CD4-positive, alpha-beta T cell treated with Interleukin-12 subunit alpha and Interleukin-12 subunit beta, for 1 hour (primary cell): Measurements from ENCODE around the gene NATD1.
"Not testable (repeated sequence)": the region's sequence is repeated elsewhere in the genome, so short reads cannot be mapped to it uniquely, and the experiment has no call there.

Experiments used
- DNase-seq: peaks from one replicate; pipeline ENCODE4 v3.0.0-alpha.2; 2020

NATD1 gene

GRCh38 chr17:21214015-21214776 is 39.0 kb downstream of the NATD1 start, which contains the start of gene TMEM11:
Gene TMEM11 (minus strand): TSS chr17:21214161. CDS start chr17:21214152, 9 bp downstream.
- DNase-seq: peak; percentile 96

DNA sequence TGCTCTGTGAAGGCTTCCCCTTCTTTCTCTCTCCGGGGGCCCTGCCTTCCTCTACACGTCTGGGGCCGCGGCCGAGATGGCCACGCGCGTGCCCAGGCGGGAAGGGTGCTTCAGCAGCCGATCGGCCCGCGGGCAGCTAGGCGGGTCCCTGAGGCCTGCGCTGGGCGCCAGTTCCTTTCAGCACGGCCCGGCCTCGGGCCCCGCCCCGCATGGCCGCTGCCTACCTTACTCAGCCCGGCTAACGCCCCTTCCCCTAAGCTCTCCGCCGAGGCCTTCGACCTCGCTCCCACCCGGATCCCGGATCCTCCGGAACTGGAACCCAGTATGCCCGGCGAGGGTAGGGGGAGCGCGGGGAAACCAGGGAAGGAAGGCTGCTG is 39.6 kb downstream of the NATD1 start:
- DNase-seq: no peak

DNA sequence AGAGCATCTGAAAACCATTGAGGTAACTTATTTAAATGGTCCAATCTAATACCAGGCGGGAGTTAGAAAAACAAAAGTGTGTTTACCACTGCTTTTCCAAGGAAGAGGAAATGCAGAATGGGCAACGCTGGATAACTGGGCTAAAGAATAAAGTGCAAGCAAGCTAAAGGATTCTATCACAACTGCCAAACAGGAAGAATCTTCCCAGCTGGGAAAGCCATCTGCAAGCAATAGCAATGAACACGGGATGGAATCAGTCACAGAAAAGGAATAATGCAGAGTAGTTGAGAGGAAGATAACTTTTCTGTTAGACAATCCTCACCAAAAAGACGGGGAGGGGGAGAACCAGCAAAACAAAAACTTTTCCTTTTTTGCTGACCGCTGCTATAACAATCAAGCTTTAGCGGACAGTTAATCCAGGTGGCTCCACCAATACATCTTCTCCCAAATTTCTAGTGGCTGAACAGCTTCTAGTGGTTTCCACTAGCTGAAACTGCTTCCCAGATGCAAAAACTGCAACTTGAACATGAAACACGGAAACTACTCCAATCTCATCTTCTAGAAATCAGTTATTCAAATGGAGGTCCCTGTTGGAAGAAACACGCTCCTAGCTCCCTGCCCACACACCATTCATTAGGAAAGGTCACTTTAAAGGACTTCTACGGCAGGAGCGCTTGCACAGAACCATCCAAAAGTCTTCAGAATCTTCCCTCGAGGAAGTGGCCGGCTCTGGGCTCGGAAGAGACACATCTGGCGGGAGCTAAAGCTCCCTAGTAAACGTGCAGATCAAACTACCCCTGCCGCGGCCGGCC is 40.2 kb downstream of the NATD1 start:
- no peak for DNase-seq

GRCh38 chr17:21211825-21212479 is 41.3 kb downstream of the NATD1 start:
- DNase-seq: no peak

- no peak for DNase-seq
Measured at GRCh38 chr17:21210411-21211076, 42.7 kb downstream of the NATD1 start.

- no peak for DNase-seq
Measured at GRCh38 chr17:21209511-21210175, 43.6 kb downstream of the NATD1 start.

DNA sequence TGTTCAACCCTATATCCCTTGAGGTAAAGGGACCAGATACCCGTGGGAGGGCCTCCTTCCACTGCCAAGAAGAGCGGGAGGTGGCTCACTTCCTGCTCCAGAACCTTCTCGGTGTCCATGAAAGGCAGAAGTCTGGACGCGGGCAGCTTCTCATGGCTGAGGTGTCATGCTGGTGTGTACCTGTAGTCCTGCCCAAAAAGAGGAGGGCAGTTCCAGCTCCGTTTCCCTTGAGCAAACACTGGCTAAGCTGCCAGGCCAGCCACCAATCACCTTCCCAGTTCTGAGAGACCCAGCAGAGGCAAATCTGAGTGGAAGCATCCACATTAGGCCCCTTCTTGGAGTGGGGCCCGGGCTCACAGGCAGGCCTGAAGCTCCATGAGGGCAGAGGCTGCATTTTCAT is 44.9 kb downstream of the NATD1 start:
- no peak for DNase-seq

DNA sequence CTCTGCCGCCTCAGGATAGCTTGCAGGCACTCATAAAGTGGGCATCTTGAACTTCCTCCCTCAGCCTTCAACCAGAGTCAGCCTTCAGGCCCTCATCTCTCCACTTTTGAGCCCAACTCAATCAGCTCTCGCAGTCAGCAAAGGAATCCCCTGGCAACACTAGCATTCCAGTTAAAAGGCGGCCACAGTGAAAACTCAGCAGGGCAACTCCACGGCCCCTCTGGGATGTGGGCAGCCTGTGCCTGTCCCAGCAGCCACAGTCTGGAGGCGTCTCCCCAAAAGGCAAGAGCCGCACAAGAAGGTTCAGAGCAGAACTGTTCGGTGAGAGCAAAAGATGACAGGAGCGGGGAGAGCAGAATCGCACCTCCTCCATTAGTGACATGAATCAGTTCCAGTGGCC is 48.3 kb downstream of the NATD1 start:
- no peak for DNase-seq

- DNase-seq: no peak
Measured at GRCh38 chr17:21202512-21202911, 50.7 kb downstream of the NATD1 start.

DNA sequence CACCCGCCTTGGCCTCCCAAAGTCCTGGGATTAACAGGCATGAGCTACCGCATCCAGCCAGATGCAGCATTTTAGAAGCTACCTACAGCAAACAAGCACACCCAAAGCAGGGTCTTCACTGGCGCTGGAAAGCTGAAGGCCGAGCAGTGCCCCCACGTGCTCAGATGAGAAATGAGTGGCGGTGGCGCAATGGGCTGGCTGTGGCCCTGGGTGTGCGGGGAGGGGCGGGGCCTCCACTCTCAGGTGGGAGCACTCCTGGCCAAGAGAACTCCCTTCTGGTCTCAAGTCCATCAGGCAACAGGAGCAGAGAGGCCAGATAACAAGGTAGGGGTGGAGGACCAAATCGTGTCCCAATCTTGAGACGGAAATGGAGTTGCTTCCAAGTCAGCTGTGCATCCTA is 51.3 kb downstream of the NATD1 start:
- DNase-seq: no peak

DNA sequence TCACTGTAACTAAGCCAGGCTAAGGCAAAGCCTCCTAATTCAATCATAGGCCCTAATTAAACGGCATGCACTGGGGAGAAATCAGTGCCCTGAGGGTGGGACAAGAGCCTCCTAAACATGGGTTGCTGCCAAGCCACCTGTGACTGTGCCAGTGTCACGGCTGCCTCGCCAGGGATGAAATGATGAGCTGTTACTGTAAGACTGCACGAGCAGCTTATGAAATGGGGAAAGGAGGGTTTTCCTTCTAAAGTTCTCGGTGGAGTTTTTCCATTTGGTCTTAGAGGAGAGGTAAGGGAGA is 52.0 kb downstream of the NATD1 start:
- DNase-seq: no peak

DNA sequence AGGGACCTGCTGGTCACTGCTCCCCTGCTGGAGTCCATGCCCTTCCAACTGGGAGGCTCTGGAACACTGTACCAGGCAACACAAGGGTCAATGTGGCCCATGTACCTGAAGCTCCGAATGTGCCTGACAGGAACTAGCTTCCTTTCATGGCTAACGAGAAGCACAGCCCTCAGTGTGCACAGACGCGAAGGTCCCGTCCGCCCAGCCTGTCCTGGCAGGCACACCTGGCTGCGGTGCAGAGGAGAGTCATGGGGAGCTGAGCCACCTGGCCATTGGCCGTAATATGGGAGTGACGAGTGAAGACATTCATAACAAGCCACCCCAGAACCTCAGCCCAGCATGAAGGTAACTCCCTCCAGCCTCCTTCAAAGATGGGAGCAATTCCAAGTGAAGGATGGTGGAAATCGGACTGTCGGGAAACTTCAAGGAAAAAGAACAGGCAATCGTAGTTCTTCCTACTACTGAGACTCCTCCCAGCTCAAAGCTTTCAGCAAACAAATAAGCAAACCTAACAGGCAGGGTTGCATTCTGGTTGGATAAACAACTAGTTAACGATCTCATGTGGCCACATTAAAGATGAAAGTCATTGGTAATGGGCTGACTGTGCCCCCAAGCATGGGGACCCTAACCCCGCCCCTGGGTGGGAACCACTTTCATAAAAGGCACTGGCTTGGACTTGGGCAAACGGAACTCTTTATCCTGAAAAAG is 52.5 kb downstream of the NATD1 start:
- no peak for DNase-seq

DNA sequence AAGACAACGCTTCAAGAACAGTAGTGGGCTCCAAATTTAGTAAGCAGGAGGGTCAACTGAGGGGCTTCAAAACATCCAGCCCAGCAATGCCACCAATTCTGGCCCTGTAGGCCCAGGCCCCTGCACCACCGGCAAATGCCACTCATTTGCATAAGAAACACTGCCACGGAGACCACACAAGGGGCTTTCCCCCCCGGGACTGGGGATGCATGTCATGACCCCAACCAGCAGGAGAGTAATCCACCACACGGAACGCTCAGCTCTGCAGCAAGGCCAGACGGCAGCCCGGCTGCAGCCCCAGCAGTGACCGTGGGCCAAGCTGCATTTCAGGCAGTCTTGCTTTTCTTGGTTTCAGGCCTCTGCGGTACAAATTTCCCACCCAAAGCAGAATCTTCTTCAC is 53.4 kb downstream of the NATD1 start:
- DNase-seq: no peak

DNA sequence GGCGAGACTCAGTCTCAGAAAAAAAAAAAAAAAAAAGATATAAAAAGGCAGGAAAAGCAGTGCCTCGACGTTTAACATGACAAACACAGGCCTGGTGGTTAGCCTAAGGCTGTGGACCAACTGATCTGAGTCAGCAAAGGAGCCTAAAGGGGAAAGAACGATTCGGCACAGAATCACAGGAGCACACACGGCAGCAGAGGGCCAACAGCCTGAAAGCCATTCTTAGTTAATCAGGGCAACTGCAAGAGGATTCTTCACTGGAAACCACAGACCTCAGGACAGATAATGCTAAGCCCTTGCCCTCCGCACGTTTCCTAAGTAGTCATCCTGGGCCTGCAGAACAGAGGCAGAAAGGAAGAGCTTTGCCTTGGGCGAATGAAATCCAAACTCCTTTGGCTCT is 53.9 kb downstream of the NATD1 start:
- DNase-seq: no peak

DNA sequence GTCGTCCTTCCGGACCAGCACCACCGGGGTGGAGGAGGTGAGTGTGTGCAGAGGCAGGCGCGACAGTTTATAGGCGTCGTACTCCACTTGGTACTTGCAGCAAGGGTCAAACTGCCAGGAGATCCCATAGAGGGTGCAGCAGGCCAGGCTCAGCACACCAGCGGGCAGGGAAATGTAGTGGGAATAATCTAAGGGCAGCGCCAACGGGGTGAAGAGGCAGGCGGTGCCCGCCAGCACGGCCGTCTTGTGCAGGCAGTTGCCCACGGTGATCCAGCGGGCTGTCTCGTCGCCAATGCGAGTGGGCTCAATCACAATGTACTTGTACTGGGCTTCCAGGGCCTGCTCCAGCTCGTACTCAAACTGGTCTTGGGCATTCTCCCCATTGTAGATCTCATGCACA is 54.8 kb downstream of the NATD1 start:
- no peak for DNase-seq

DNA sequence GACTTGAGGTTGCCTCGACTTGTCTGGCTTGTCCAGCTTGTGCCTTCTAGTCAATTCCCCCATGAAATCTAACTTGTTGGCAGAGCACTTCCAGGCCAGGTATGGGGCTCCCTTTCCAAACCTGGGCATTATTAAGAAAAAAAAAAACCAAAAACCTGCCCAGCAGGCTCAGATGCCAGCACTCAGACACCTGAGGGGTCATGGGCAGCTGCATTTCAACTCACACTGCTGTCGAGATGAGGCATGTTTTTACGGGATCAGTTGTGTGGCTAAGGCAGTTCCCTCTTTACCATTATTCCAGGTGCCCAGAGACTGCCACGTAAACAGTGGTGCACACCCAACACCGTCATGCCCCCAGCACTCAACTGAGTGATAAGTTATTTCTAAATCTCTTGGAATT is 57.1 kb downstream of the NATD1 start:
- DNase-seq: no peak

GRCh38 chr17:21194703-21195102 is 58.5 kb downstream of the NATD1 start:
- no peak for DNase-seq

DNA sequence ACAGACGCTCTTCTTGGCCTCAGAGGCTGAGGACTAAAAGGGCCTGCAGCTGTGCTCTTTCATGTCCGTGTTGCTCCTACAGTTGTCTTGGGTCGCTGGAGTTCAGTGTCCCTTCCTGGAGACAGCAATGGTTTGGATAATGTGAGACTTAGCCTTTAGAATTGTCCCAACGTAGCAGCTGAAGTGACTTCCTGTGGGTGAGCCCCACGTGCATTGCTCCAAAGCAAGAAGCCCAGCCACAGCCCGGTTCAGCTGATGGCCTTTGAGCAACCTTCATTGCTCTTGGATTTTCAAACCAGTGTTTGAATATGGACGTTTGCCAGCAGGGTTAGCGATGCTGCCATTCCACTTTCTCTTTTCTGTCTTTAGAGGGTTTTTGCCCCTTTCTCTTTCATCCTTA is 59.0 kb downstream of the NATD1 start:
- DNase-seq: no peak

DNA sequence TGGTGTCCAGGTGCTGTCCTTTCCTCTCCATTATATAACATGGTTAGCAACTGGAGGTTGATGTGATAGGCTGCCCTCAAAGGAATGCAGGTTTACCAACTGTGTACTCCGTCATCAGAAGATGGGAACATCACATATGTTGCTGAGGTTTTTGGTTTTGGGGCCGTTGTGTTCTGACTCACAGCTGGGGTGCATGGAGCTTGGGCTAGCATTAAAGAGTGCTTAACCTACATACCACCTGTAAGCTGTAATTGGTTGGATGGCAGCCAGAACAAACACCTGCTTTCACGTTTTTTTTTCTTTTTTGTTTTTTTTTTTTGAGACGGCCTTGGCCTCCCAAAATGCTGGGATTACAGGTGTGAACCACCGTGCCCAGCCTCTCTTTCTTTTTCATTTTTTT is 60.2 kb downstream of the NATD1 start:
- no peak for DNase-seq

DNA sequence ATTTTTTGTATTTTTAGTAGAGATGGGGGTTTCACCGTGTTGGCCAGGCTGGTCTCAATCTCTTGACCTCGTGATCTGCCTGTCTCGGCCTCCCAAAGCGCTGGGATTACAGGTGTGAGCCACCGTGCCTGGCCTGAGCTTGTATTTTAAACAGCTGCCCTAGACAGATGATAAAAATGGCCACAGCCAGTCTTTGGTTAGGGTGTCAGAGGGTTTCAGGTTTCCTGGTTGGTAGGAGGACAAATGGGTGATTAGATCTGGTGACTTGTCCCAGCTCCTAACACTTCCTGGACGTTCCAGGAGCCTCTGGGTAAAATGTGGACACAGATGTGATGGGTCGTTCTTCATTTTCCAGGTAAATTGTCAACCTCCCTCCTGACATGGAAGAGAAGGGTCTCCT is 60.8 kb downstream of the NATD1 start:
- DNase-seq: not testable (repeated sequence)

- no peak for DNase-seq
Measured at GRCh38 chr17:21191698-21192097, 61.5 kb downstream of the NATD1 start.

DNA sequence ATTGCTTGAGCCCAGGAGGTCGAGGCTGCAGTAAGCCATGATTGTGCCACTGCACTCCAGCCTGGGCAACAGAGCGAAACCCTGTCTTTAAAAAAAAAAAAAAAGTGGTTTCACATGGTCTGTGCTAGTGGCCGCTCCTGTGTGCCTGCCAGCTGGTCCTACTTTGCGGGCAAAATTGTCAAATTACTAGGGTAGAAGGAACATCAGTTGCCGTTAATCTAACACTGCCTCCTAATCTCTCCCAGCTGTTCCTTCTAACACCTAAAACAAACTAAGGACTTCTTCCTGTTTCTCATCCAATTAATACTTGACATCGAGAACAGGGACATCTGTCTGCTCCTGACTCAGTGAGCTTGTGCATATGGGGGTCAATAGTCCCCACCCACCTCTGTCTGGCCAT is 63.1 kb downstream of the NATD1 start:
- DNase-seq: no peak
